GM23338 (cell line): ENCODE measurements around the gene TMTC2. TPM values are rescaled to one million over a fixed set of nuclear protein-coding genes. Genes with fewer than 3 reads are reported as not detected.

Source experiments
- ATAC-seq: fragments of 200-7000 bp; cut with Tn5 transposase; 3 replicates; pipeline ENCODE4 v1.9.1; 2020
- DNase-seq: peaks from one replicate; pipeline ENCODE4 v3.0.0-alpha.2; 2015; ENCODE audit warnings: low spot score
- H2AFZ ChIP-seq: fragments of 200-600 bp; sonication (generic); 2 replicates; pipeline ENCODE4 v1.8.0; 2016; ENCODE audit warnings: antibody characterized with exemption, mild to moderate bottlenecking, moderate library complexity
- H3F3A ChIP-seq: fragments of 200-600 bp; sonication (generic); replicated peaks from 2 replicates; pipeline ENCODE4 v1.8.0; 2017; ENCODE audit warnings: antibody characterized with exemption, mixed run types, low read depth
- H3K27ac ChIP-seq: fragments of 200-600 bp; sonication (generic); 2 replicates; pipeline ENCODE4 v1.6.1; 2016; ENCODE audit warnings: low read depth
- H3K27me3 ChIP-seq: fragments of 200-600 bp; sonication (generic); 2 replicates; pipeline ENCODE4 v1.8.0; 2016; ENCODE audit warnings: mild to moderate bottlenecking, mixed run types, moderate library complexity; ENCODE audit not compliant: insufficient read depth
- H3K36me3 ChIP-seq: fragments of 200-600 bp; sonication (generic); 2 replicates; pipeline ENCODE4 v1.8.0; 2016; ENCODE audit warnings: mild to moderate bottlenecking; ENCODE audit not compliant: insufficient read depth
- H3K4me1 ChIP-seq: fragments of 200-600 bp; sonication (generic); 2 replicates; pipeline ENCODE4 v1.8.0; 2016; ENCODE audit warnings: mild to moderate bottlenecking, moderate library complexity; ENCODE audit not compliant: insufficient read depth
- H3K4me2 ChIP-seq: fragments of 200-600 bp; sonication (generic); 2 replicates; pipeline ENCODE4 v1.7.1; 2017; ENCODE audit warnings: mixed run types
- H3K4me3 ChIP-seq: fragments of 200-600 bp; sonication (generic); 2 replicates; pipeline ENCODE4 v1.6.1; 2016; ENCODE audit warnings: mixed run types
- H3K79me2 ChIP-seq: fragments of 200-600 bp; sonication (generic); replicated peaks from 2 replicates; pipeline ENCODE4 v1.8.0; 2017; ENCODE audit warnings: mild to moderate bottlenecking; ENCODE audit not compliant: insufficient read depth
- H3K9me2 ChIP-seq: fragments of 200-600 bp; sonication (generic); 2 replicates; pipeline ENCODE4 v1.8.0; 2017; ENCODE audit not compliant: insufficient read depth
- H4K20me1 ChIP-seq: fragments of 200-600 bp; sonication (generic); replicated peaks from 2 replicates; pipeline ENCODE4 v1.8.0; 2017; ENCODE audit warnings: mild to moderate bottlenecking; ENCODE audit not compliant: insufficient read depth
- H3K27ac Mint-ChIP-seq: 2 replicates; pipeline ENCODE4 v1.8.0; 2020; ENCODE audit warnings: inconsistent platforms, mild to moderate bottlenecking, moderate library complexity, mixed read lengths
- H3K27me3 Mint-ChIP-seq: 3 replicates; pipeline ENCODE4 v1.8.0; 2022; ENCODE audit warnings: low read depth, mild to moderate bottlenecking, moderate library complexity, mixed read lengths, inconsistent platforms; ENCODE audit not compliant: insufficient read depth, poor library complexity
- H3K36me3 Mint-ChIP-seq: 3 replicates; pipeline ENCODE4 v1.8.0; 2021; ENCODE audit warnings: low read depth, mild to moderate bottlenecking, inconsistent platforms, moderate library complexity, mixed read lengths
- H3K4me1 Mint-ChIP-seq: 3 replicates; pipeline ENCODE4 v1.8.0; 2020; ENCODE audit warnings: mild to moderate bottlenecking, inconsistent platforms, mixed read lengths
- H3K4me3 Mint-ChIP-seq: 3 replicates; pipeline ENCODE4 v1.8.0; 2021; ENCODE audit warnings: moderate library complexity, mild to moderate bottlenecking, inconsistent platforms, mixed read lengths
- H3K9me3 Mint-ChIP-seq: 3 replicates; pipeline ENCODE4 v1.8.0; 2020; ENCODE audit warnings: moderate library complexity, mild to moderate bottlenecking, inconsistent platforms, mixed read lengths
- CREB1 ChIP-seq: fragments of 250-450 bp; sonication (Bioruptor Pico); IDR thresholded peaks from 2 replicates; pipeline ENCODE4 v1.5.0; 2020; ENCODE audit warnings: low read depth, mild to moderate bottlenecking, moderate library complexity
- EZH2 ChIP-seq: fragments of 200-600 bp; sonication (generic); IDR thresholded peaks from one replicate; pipeline ENCODE4 v1.8.0; 2017; ENCODE audit warnings: antibody characterized with exemption, mild to moderate bottlenecking, low read depth; ENCODE audit not compliant: unreplicated experiment
- EZH2phosphoT487 ChIP-seq: fragments of 200-600 bp; sonication (generic); IDR thresholded peaks from one replicate; pipeline ENCODE4 v1.8.1; 2018; ENCODE audit warnings: antibody characterized with exemption; ENCODE audit not compliant: unreplicated experiment
- JUNB ChIP-seq: IDR thresholded peaks from one replicate; pipeline ENCODE4 v1.6.1; 2016; ENCODE audit warnings: antibody characterized with exemption; ENCODE audit not compliant: unreplicated experiment
- NANOG ChIP-seq: IDR thresholded peaks from 2 replicates; pipeline ENCODE4 v1.6.1; 2016; ENCODE audit warnings: antibody characterized with exemption, borderline replicate concordance
- POLR2AphosphoS5 ChIP-seq: IDR thresholded peaks from 2 replicates; pipeline ENCODE4 v1.6.1; 2016; ENCODE audit warnings: antibody characterized with exemption, low read depth
- REST ChIP-seq: IDR thresholded peaks from one replicate; pipeline ENCODE4 v1.6.1; 2018; ENCODE audit warnings: antibody characterized with exemption; ENCODE audit not compliant: unreplicated experiment
- STAT1 ChIP-seq: IDR thresholded peaks from one replicate; pipeline ENCODE4 v1.6.1; 2016; ENCODE audit warnings: antibody characterized with exemption; ENCODE audit not compliant: unreplicated experiment
- ZNF114 ChIP-seq: fragments of 250-450 bp; sonication (Bioruptor Pico); IDR thresholded peaks from 2 replicates; pipeline ENCODE4 v1.5.0; 2020; ENCODE audit warnings: mild to moderate bottlenecking, moderate library complexity
- ZNF331 ChIP-seq: fragments of 250-450 bp; sonication (Bioruptor Pico); IDR thresholded peaks from 2 replicates; pipeline ENCODE4 v1.5.0; 2020; ENCODE audit warnings: low read depth, mild to moderate bottlenecking, moderate library complexity
- ZNF462 ChIP-seq: fragments of 250-450 bp; sonication (Bioruptor Pico); IDR thresholded peaks from 2 replicates; pipeline ENCODE4 v1.5.0; 2020; ENCODE audit warnings: mild to moderate bottlenecking, moderate library complexity
- polyA plus RNA-seq: library from polyadenylated mRNA; unstranded; fragments of >200 nt; fragmentation: Nextera tagmentation; extraction: Ambion mirVana; gene quantifications from 2 replicates; pipeline ENCODE4 v1.2.1, GENCODE V29; 2016
- total RNA-seq: library from RNA; depleted of rRNA; stranded (reverse); fragments of >200 nt; shearing (Covaris generic); gene quantifications from 2 replicates; pipeline ENCODE4 v1.2.3, GENCODE V29; 2014
- TF ChIP-seq, protein P1 (sequence below): IDR thresholded peaks from 2 replicates; pipeline ENCODE4 v1.6.1; 2016; ENCODE audit warnings: antibody characterized with exemption
- TF ChIP-seq, protein P2 (sequence below), 2 experiments: fragments of 200-600 bp in 1 of 2; sonication (generic) in 1 of 2; conservative IDR thresholded peaks; 2 replicates each; pipeline versions ENCODE4 v1.5.1 to v1.6.1; 2016 to 2017; ENCODE audit warnings: antibody characterized with exemption in 2 of 2, low read depth in 2 of 2, mild to moderate bottlenecking in 2 of 2, moderate library complexity in 1 of 2

TMTC2 gene
- total and polyA plus RNA-seq, 2 experiments from 2014 or later = 0.57 to 6.5 TPM

DNA sequence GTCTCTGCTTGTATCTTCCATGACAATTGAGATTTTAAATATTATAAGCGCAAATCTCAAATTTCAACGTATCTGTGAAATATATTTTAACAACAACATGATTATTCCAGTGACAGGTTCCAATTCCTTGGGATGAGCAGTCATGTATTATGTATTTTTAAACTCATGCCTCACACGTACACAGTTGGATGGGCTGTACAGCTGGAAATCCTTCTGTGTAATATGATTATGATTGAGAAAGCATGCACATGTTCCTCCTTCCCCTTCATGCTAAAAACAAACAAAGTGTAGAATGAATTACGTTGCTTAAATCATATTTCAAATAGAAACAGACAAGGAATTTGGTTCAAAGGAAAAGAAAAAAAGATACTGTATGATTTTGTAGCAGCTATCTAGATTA, 428.3 kb downstream of the TMTC2 start:
- Mint-ChIP-seq H3K27ac (no peak overlapping the region), H3K4me1 (peaks cover 4% of the 10 kb centered on the region), H3K36me3 (no peaks in the 10 kb centered on the region), H3K27me3 (peaks cover 2% of the 10 kb centered on the region), H3K4me3 (no peak overlapping the region), H3K9me3 (no peaks in the 10 kb centered on the region)
- Histone ChIP-seq H3K4me2 (no peak overlapping the region), H3K4me3 (no peak overlapping the region), H3K27me3 (no peaks in the 10 kb centered on the region), H3K79me2 (no peaks in the 10 kb centered on the region), H3K36me3 (no peaks in the 10 kb centered on the region), H3K27ac (no peak overlapping the region), H3K9me2 (no peaks in the 10 kb centered on the region), H2AFZ (no peak overlapping the region), H3F3A (no peaks in the 10 kb centered on the region), H3K4me1 (no peaks in the 10 kb centered on the region), H4K20me1 (no peaks in the 10 kb centered on the region; the same call in 1 of the 2 replicates)
- TF ChIP-seq, protein P1, sequence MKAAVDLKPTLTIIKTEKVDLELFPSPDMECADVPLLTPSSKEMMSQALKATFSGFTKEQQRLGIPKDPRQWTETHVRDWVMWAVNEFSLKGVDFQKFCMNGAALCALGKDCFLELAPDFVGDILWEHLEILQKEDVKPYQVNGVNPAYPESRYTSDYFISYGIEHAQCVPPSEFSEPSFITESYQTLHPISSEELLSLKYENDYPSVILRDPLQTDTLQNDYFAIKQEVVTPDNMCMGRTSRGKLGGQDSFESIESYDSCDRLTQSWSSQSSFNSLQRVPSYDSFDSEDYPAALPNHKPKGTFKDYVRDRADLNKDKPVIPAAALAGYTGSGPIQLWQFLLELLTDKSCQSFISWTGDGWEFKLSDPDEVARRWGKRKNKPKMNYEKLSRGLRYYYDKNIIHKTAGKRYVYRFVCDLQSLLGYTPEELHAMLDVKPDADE = no peak
- no peak for TF ChIP-seq POLR2AphosphoS5
- TF ChIP-seq STAT1 = no peak
- no peak for TF ChIP-seq ZNF114
- no peak for TF ChIP-seq CREB1 (CRISPR knock-in tag)
- no peak for TF ChIP-seq REST
- TF ChIP-seq EZH2phosphoT487 = no peak
- no peak for TF ChIP-seq ZNF331
- no peak for TF ChIP-seq ZNF462 (CRISPR knock-in tag)
- TF ChIP-seq JUNB = no peak
- no peak for TF ChIP-seq EZH2
- TF ChIP-seq, protein P2, sequence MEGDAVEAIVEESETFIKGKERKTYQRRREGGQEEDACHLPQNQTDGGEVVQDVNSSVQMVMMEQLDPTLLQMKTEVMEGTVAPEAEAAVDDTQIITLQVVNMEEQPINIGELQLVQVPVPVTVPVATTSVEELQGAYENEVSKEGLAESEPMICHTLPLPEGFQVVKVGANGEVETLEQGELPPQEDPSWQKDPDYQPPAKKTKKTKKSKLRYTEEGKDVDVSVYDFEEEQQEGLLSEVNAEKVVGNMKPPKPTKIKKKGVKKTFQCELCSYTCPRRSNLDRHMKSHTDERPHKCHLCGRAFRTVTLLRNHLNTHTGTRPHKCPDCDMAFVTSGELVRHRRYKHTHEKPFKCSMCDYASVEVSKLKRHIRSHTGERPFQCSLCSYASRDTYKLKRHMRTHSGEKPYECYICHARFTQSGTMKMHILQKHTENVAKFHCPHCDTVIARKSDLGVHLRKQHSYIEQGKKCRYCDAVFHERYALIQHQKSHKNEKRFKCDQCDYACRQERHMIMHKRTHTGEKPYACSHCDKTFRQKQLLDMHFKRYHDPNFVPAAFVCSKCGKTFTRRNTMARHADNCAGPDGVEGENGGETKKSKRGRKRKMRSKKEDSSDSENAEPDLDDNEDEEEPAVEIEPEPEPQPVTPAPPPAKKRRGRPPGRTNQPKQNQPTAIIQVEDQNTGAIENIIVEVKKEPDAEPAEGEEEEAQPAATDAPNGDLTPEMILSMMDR (conservative IDR thresholded peaks at IDR 0.05; ENCODE audit: low read depth in 2 of 2) = no peak
- no peak for TF ChIP-seq NANOG
- ATAC-seq (no peak), DNase-seq (no peak)
